ENCODE data around the gene APOL2.
"Not testable (repeated sequence)": the region's sequence is repeated elsewhere in the genome, so short reads cannot be mapped to it uniquely, and the experiment has no call there.

APOL2 gene

GRCh38 chr22:36261675-36262074, 22.3 kb upstream of the APOL2 start:
- DNase-seq = not testable (repeated sequence)

- no peak for DNase-seq
Observed at GRCh38 chr22:36259615-36260300, 20.4 kb upstream of the APOL2 start.

GRCh38 chr22:36258701-36259614, 19.6 kb upstream of the APOL2 start:
- DNase-seq = peak; percentile 45

- DNase-seq = no peak
Observed at GRCh38 chr22:36257948-36258670, 18.8 kb upstream of the APOL2 start.

DNA sequence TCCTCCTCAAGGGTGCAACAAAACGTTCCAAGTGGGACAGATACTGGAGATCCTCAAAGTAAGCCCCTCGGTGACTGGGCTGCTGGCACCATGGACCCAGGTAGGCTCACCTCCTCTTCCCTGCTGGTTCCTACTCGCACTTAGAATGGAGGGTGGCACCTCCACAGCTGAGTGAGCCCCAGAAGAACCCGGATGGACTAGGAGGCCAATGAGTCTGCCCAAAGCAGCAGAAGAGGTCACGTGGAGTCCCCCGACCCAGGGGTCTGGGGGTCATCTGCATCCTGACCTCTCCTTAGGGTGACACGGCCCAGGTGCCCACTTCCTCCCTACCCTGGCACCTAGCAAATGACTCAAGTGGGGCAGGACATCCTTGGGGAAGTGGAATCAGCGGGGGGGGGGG, 18.0 kb upstream of the APOL2 start:
- no peak for DNase-seq

GRCh38 chr22:36256478-36256877, 17.2 kb upstream of the APOL2 start:
- DNase-seq = no peak

GRCh38 chr22:36255572-36255971, 16.2 kb upstream of the APOL2 start:
- not testable (repeated sequence) for DNase-seq

GRCh38 chr22:36253523-36254490, 14.5 kb upstream of the APOL2 start:
- no peak for DNase-seq

DNA sequence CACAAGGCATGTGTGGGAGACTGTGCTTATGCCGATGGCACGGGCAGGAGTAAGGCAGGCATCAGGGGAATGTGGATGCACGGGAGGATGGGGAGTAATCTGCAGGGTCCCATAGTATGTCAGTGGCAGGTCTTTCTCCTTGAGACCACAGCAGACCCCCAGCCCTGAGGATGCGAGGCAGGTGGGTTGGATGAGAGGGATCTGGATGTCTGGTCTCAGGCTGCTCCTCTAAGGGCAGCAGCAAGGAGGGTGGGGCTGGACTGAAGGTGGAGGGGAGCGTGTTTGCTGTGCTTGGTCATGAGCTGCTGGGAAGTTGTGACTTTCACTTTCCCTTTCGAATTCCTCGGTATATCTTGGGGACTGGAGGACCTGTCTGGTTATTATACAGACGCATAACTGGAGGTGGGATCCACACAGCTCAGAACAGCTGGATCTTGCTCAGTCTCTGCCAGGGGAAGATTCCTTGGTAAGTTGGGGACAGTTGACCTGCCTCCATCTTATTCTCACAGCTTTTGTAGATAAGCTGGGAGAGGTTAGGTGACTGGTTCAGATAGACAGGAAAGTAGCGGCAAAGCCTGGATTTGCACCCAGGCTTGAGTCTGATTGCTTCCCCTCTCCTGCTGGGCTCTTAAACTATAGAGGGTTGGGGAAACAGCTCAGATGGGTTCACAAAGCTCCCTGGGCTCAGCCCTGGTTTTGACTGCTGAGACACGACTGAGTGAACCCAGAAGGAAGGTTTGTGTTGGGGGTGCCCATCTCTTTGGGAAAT, 13.6 kb upstream of the APOL2 start, which contains the start of gene APOL1:
TSS of gene APOL1 (plus strand) at position 380 of the 769 bp plus-strand sequence. CDS start 1,823 bp downstream, outside the sequence.
- no peak for DNase-seq

DNA sequence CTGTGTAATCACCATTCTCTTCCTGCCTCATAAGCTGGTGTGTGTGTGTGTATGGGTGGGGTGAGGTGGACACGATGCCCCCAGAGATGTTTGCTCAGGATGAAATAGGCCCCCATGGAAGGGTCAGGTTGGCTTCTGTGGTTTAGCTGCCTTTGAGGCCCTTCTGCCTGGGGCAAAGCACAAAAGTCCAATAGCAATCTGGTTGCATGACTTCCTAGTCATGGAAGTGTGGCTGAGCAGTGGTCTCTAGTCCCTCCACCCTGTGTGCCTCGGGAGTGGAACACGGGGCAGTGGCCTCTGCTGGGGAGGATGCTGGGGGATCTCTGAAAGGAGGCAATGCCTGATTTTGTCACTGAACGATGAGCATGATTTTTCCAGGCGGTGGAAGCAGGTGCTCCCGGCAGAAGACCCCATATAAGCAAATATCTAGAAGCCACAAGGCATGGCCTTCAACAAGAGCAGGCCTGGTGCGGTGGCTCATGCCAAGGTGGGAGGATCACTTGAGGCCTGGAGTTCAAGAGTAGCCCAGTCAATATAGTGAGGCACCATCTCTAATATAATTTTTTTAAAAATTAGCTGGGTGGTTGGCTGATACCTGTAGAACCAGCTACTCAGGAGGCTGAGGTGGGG, 12.8 kb upstream of the APOL2 start:
- not testable (repeated sequence) for DNase-seq

GRCh38 chr22:36250292-36250960, 11.1 kb upstream of the APOL2 start:
- not testable (repeated sequence) for DNase-seq

- no peak for DNase-seq
Observed at GRCh38 chr22:36249160-36249559, 9.8 kb upstream of the APOL2 start.

GRCh38 chr22:36247955-36248354, 8.6 kb upstream of the APOL2 start:
- DNase-seq = no peak

- no peak for DNase-seq
Observed at GRCh38 chr22:36246718-36247117, 7.4 kb upstream of the APOL2 start.

DNA sequence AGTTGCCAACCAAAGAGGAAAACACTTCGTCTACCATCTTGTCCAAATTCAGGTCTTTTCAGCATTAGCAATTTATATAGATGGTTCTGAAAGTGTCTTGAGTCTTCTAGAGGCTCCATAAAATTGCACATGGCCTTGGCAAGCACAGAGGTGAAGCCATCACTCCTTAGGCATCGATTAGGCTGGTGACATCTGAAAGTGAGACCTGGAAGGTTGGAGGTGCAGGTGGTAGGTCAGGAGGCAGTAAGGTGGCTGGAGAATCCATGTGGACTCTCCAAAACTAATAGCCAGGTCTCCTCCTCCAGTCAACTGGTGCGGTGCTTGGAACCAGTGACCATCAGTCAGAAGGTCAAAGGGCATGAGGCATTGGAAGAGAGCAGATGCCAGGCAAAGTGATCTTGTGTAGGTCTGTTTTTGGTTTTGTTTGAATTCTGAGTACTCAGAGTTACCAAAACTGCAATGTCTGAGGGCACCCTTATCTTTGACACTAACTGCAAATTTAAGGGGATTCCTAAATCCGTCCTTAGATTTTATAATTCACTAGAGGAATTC, 6.6 kb upstream of the APOL2 start:
- DNase-seq = no peak

- DNase-seq = no peak
Observed at GRCh38 chr22:36244522-36245391, 5.4 kb upstream of the APOL2 start.

DNA sequence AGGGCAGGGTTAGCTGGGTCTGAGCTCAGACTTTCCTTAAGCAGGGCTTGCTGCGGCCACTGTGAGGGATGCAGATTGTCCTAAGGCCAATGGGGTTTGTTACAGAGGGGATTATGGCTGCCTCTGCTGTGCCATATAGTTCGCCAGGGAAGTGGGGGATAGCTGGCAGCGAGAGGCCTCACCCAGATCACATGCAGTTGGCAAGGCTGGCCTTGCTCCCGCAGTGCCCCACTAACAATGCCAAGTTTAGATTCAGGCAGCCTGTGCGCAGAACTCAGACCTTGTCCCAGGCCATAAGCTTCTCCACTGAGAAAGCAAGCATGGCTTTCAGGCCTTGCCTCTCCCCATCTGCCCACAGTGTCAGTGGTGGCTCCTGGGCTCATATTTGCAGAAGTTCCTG, 4.7 kb upstream of the APOL2 start:
- DNase-seq = no peak

- no peak for DNase-seq
Observed at GRCh38 chr22:36239150-36239400, 252 bp downstream of the APOL2 start.

All from NCI-H2227 treated with DMSO at 0.1 percent for 48 hours (cell line).